Erythroblast (primary cell): Measurements from ENCODE around the gene TBCCD1.

Experiments used
- GATA1 ChIP-seq: IDR thresholded peaks from 2 replicates; pipeline ENCODE4 v1.6.1; 2011; ENCODE audit warnings: low read depth, mild to moderate bottlenecking, control low read depth, low read length, moderate library complexity
- POLR2A ChIP-seq: IDR thresholded peaks from 2 replicates; pipeline ENCODE4 v1.6.1; 2011; ENCODE audit warnings: mild to moderate bottlenecking, low read length

DNA sequence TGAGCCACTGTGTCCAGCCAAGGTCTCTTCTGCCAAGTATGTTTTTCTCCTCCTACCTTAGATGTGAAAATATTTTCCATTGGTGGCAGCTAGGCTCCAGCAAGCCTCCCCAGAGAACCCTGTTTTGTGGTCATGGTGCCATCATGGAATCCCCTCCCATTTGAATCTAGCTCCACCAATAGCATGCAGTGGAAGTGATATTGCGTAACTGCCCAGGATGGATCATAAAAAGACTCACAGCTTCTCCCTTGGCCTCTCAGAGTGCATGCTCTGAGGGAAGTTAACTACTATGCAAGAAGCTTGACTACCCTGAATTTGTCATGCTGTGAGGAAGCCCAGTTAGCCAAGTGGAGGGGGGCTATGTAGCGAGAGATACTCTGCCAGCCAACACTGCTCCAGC, 50.5 kb downstream of the TBCCD1 start:
- TF ChIP-seq POLR2A (no peak), GATA1 (no peak)
